K562 (cell line): ENCODE measurements around the gene TRABD2B.

Experiments used
- SMARCA5 ChIP-seq: fragments of 450-650 bp; IDR thresholded peaks from 2 replicates; pipeline ENCODE4 v1.6.1; 2016
- TF ChIP-seq, protein P1 (sequence below), 2 experiments: fragments of 450-650 bp; formaldehyde crosslinking in 1 of 2; IDR thresholded peaks; 2 replicates each; pipeline versions ENCODE4 v1.4.0 to v1.6.1; 2014 to 2020; ENCODE audit warnings: mild to moderate bottlenecking in 2 of 2, borderline replicate concordance in 1 of 2, low read depth in 1 of 2

DNA sequence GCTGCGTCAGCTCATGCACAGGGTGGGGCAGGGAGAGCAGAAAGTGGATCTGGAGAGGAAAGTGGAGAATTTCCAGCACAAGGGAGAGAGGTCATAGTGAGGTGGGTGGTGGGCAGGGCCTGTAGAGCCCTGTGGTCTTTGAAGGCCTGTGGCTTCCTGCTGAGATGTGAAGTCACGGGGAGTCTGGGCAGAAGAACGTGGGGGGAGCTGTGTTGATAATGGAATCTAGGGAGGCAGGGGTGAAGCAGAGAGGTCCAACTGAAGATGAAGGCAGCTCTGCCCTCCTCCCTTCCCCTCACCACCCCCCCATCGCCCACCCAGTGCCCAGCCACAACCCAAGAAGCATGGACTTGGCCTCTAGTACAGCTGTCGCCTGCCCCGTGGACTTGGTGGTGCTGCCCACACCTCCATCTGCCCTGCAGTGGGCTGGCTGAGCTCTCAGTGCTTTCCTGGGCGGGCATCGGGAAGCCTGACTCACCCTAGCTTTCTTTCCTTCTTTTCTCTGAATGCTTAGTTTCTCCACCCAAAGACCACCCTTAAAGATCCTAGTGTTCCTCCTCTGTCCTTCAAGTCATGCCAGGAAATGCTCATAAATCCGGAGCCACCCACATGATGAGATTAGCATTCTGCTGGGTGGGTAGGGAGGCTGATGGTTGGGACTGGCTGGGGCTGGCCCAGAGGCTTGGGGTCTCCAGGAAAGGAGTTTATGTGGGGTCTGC, 186.1 kb downstream of the TRABD2B start:
- TF ChIP-seq SMARCA5 = no peak
- TF ChIP-seq, protein P1, sequence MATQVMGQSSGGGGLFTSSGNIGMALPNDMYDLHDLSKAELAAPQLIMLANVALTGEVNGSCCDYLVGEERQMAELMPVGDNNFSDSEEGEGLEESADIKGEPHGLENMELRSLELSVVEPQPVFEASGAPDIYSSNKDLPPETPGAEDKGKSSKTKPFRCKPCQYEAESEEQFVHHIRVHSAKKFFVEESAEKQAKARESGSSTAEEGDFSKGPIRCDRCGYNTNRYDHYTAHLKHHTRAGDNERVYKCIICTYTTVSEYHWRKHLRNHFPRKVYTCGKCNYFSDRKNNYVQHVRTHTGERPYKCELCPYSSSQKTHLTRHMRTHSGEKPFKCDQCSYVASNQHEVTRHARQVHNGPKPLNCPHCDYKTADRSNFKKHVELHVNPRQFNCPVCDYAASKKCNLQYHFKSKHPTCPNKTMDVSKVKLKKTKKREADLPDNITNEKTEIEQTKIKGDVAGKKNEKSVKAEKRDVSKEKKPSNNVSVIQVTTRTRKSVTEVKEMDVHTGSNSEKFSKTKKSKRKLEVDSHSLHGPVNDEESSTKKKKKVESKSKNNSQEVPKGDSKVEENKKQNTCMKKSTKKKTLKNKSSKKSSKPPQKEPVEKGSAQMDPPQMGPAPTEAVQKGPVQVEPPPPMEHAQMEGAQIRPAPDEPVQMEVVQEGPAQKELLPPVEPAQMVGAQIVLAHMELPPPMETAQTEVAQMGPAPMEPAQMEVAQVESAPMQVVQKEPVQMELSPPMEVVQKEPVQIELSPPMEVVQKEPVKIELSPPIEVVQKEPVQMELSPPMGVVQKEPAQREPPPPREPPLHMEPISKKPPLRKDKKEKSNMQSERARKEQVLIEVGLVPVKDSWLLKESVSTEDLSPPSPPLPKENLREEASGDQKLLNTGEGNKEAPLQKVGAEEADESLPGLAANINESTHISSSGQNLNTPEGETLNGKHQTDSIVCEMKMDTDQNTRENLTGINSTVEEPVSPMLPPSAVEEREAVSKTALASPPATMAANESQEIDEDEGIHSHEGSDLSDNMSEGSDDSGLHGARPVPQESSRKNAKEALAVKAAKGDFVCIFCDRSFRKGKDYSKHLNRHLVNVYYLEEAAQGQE (IDR thresholded peaks at IDR 0.05; ENCODE audit: borderline replicate concordance) = no peak
- TF ChIP-seq, protein P1 (CRISPR knock-in tag; IDR thresholded peaks at IDR 0.05; ENCODE audit: low read depth) = no peak
